ENCODE measurements around the gene ERVFRD-1.

DNA sequence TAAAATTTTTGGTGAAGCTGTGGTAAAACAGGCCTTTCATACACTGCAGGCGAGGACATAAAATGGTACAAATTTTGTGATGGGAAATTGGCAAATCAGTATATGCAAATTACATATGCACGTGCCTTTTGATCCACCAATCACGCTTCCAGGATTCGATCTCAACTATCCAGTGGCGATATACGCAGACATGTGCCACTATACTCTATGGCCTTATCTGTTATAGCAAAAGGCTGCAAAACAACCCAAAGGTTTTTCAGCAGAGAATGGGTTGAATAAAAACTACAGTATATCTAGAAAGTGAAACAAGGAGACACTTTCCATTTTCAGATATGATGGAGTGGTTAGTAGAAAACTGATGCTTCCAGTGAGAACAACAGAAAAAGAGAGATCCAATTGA is 41.9 kb upstream of the ERVFRD-1 start:
- TF ChIP-seq, protein P1, sequence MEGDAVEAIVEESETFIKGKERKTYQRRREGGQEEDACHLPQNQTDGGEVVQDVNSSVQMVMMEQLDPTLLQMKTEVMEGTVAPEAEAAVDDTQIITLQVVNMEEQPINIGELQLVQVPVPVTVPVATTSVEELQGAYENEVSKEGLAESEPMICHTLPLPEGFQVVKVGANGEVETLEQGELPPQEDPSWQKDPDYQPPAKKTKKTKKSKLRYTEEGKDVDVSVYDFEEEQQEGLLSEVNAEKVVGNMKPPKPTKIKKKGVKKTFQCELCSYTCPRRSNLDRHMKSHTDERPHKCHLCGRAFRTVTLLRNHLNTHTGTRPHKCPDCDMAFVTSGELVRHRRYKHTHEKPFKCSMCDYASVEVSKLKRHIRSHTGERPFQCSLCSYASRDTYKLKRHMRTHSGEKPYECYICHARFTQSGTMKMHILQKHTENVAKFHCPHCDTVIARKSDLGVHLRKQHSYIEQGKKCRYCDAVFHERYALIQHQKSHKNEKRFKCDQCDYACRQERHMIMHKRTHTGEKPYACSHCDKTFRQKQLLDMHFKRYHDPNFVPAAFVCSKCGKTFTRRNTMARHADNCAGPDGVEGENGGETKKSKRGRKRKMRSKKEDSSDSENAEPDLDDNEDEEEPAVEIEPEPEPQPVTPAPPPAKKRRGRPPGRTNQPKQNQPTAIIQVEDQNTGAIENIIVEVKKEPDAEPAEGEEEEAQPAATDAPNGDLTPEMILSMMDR (IDR thresholded peaks at IDR 0.05): no peak
- no peak for TF ChIP-seq POLR2A (IDR thresholded peaks at IDR 0.05)
